Pancreas (tissue), 10 donors: Measurements from ENCODE around the gene KIF9. TPM values are rescaled to one million over a fixed set of nuclear protein-coding genes. Genes with fewer than 3 reads are reported as not detected.

Source experiments
- ATAC-seq, 4 donors: fragments of 200-7000 bp; cut with Tn5 transposase; one replicate each; pipeline versions ENCODE4 v1.8.0 to v1.9.1; 2020; ENCODE audit warnings: mild to moderate bottlenecking in 4 of 4, moderate library complexity in 4 of 4
- DNase-seq, 6 donors: peaks; one replicate each; pipeline ENCODE4 v3.0.0-alpha.2; 2020
- FAIRE-seq: peaks from 2 replicates; lab custom pipeline; 2012; peaks lifted over from hg19 to GRCh38; lab: Jason Lieb, UNC
- H3K27ac ChIP-seq, 4 donors: fragments of 200-600 bp; sonication (generic); 1 replicate in 3 of 4; 2 replicates in 1 of 4; pipeline versions ENCODE4 v1.5.0 to v1.8.0; 2020
- H3K27me3 ChIP-seq, 4 donors: fragments of 200-600 bp; one replicate each; pipeline ENCODE4 v1.8.0; 2021
- H3K36me3 ChIP-seq, 3 donors: fragments of 200-600 bp; sonication (generic) in 1 of 3; one replicate each; pipeline versions ENCODE4 v1.5.0 to v1.8.0; 2020 to 2021
- H3K4me1 ChIP-seq, 3 donors: fragments of 200-600 bp; one replicate each; pipeline ENCODE4 v1.8.0; 2021
- H3K4me3 ChIP-seq, 4 donors: fragments of 200-600 bp; sonication (generic) in 2 of 4; one replicate each; pipeline versions ENCODE4 v1.5.0 to v1.8.0; 2020 to 2021
- H3K9me3 ChIP-seq, 4 donors: fragments of 200-600 bp; one replicate each; pipeline ENCODE4 v1.8.0; 2021
- CTCF ChIP-seq, 4 donors: fragments of 200-600 bp; sonication (generic) in 3 of 4; IDR thresholded peaks; one replicate each; pipeline versions ENCODE4 v1.5.0 to v1.8.0; 2021; ENCODE audit warnings: antibody characterized with exemption in 4 of 4
- WGBS, 2 donors: extraction: QIAGEN DNeasy Blood & Tissue Kit; methylation state at CpG; one replicate each; pipeline ENCODE4 v1.1.7; 2013; 5-methylcytosine and 5-hydroxymethylcytosine counted together
- intact Hi-C, 3 donors: fragments of 100-400 bp; cut with DNase I; formaldehyde crosslinking; loops; one replicate each; pipeline versions ENCODE4 v1.11.1 to v1.14.2; 2022
- polyA plus RNA-seq, 2 donors: library from polyadenylated mRNA; stranded (reverse); fragments of 200-250 nt; gene quantifications; one replicate each; pipeline ENCODE4 v1.2.3, GENCODE V29; 2013
- total RNA-seq, 6 donors: library from RNA; stranded (reverse); fragmentation: NEBNext Ultra II Directional in 4 of 6; extraction: Animal tissue kit (Norgen Biotek cat#: 25700) in 4 of 6; gene quantifications; one replicate each; pipeline versions ENCODE4 v1.2.1 to v1.2.4, GENCODE V29; 2021 to 2023
- donor health status: healthy with polysubstance abuse.
- donor health status: DM: no; HTN: no; CAD: no; lungs with moderate emphysema.
- donor health status: DM: no; HTN: no; CAD: no.
- donor health status: control.
- donor health status: control.
- donor health status: Bipolar disorder and iron deficiency.
- donor health status: DM: yes; HTN: yes; CAD: no.
- donor health status: DM: no; HTN: no; CAD: no.
- donor health status: DM: no; HTN: no; CAD: no.
- donor health status: DM: yes; HTN: yes; CAD: no.

Gene KIF9
- total and polyA plus RNA-seq, 8 donors = 3.7 to 17.0 (median 6.2) TPM

- no peaks in the 10 kb centered on the region for H3K4me1 ChIP-seq
- H3K9me3 ChIP-seq = no peaks in the 10 kb centered on the region
- no peak for ATAC-seq
- no peaks in the 10 kb centered on the region for H3K36me3 ChIP-seq
- no peak for DNase-seq
- no peaks in the 10 kb centered on the region for H3K27me3 ChIP-seq
- intact Hi-C loops = no loop called here
- H3K27ac ChIP-seq = no peak overlapping the region
- FAIRE-seq = no peak
- TF ChIP-seq CTCF (IDR thresholded peaks at IDR 0.05) = no peak
- H3K4me3 ChIP-seq = no peak overlapping the region
These were observed 77.7 kb downstream of the KIF9 start for GRCh38 chr3:47204875-47205274.

GRCh38 chr3:47202542-47202941, 80.1 kb downstream of the KIF9 start:
- no peak for TF ChIP-seq CTCF (IDR thresholded peaks at IDR 0.05)
- H3K4me3 ChIP-seq = no peak overlapping the region
- H3K4me1 ChIP-seq = no peaks in the 10 kb centered on the region
- WGBS, 2 donors = 96 to 97% methylated on average over 3 of the region's 3 CpGs
- no peak for FAIRE-seq
- no peak for ATAC-seq
- H3K27ac ChIP-seq = no peak overlapping the region
- no peaks in the 10 kb centered on the region for H3K36me3 ChIP-seq
- no peaks in the 10 kb centered on the region for H3K9me3 ChIP-seq
- intact Hi-C loops = no loop called here
- no peak for DNase-seq
- H3K27me3 ChIP-seq = no peaks in the 10 kb centered on the region

- Histone ChIP-seq H3K4me1 (no peaks in the 10 kb centered on the region), H3K4me3 (no peak overlapping the region), H3K27me3 (no peaks in the 10 kb centered on the region), H3K9me3 (no peaks in the 10 kb centered on the region), H3K36me3 (no peaks in the 10 kb centered on the region), H3K27ac (no peak overlapping the region)
- DNase-seq = no peak
- ATAC-seq = no peak
- WGBS, 2 donors = 49 to 50% methylated on average over 3 of the region's 3 CpGs
- TF ChIP-seq CTCF (IDR thresholded peaks at IDR 0.05) = no peak
- no peak for FAIRE-seq
- intact Hi-C loops = no loop called here
These were observed 85.3 kb downstream of the KIF9 start for GRCh38 chr3:47197287-47197686.

- Histone ChIP-seq H3K27me3 (no peaks in the 10 kb centered on the region), H3K4me3 (no peak overlapping the region), H3K4me1 (no peaks in the 10 kb centered on the region), H3K9me3 (no peaks in the 10 kb centered on the region), H3K27ac (no peak overlapping the region), H3K36me3 (no peaks in the 10 kb centered on the region)
- DNase-seq (no peak), FAIRE-seq (no peak), ATAC-seq (no peak)
- intact Hi-C loops = no loop called here
- WGBS, 2 donors = 95 to 97% methylated on average over 2 of the region's 2 CpGs
- TF ChIP-seq CTCF (IDR thresholded peaks at IDR 0.05) = no peak
These were observed 87.6 kb downstream of the KIF9 start for GRCh38 chr3:47194994-47195393.

- intact Hi-C loops = no loop called here
- H3K27ac ChIP-seq = no peak overlapping the region
- no peak for TF ChIP-seq CTCF (IDR thresholded peaks at IDR 0.05)
- no peak overlapping the region for H3K4me3 ChIP-seq
- H3K4me1 ChIP-seq = no peaks in the 10 kb centered on the region
- no peaks in the 10 kb centered on the region for H3K27me3 ChIP-seq
- ATAC-seq (no peak), DNase-seq (no peak), FAIRE-seq (no peak)
- no peaks in the 10 kb centered on the region for H3K9me3 ChIP-seq
- no peaks in the 10 kb centered on the region for H3K36me3 ChIP-seq
- WGBS, 2 donors = 92 to 96% methylated on average over 4 of the region's 4 CpGs
These were observed 88.4 kb downstream of the KIF9 start for GRCh38 chr3:47193871-47194859.
